COLO829 (cell line): Measurements from ENCODE around the gene APC2.

Experiments
- DNase-seq: peaks from one replicate; pipeline ENCODE4 v3.0.0; 2012; ENCODE audit warnings: low spot score

Gene APC2

GRCh38 chr19:1478934-1479707 is 29.2 kb downstream of the APC2 start, which contains the start of gene C19orf25:
TSS of gene C19orf25 (minus strand) at chr19:1479215. CDS start at chr19:1478903, 312 bp downstream.
- peak; percentile 95 for DNase-seq

GRCh38 chr19:1481224-1481892 is 31.4 kb downstream of the APC2 start:
- DNase-seq = no peak

- DNase-seq = no peak
Observed at GRCh38 chr19:1481893-1482360, 32.0 kb downstream of the APC2 start.

GRCh38 chr19:1482361-1483130 is 32.6 kb downstream of the APC2 start:
- no peak for DNase-seq

- no peak for DNase-seq
Observed at GRCh38 chr19:1483131-1483978, 33.4 kb downstream of the APC2 start.

GRCh38 chr19:1483979-1484428 is 34.1 kb downstream of the APC2 start:
- DNase-seq = no peak

- DNase-seq = no peak
Observed at GRCh38 chr19:1486720-1487575, 37.0 kb downstream of the APC2 start.

GRCh38 chr19:1487576-1488281 is 37.8 kb downstream of the APC2 start:
- no peak for DNase-seq

- DNase-seq = no peak
Observed at GRCh38 chr19:1488282-1488601, 38.3 kb downstream of the APC2 start.

GRCh38 chr19:1489463-1490310 is 39.8 kb downstream of the APC2 start:
- DNase-seq = no peak

GRCh38 chr19:1490311-1491113 is 40.6 kb downstream of the APC2 start, which contains the start of gene PCSK4:
TSS of gene PCSK4 (minus strand) at chr19:1490350. CDS start at chr19:1490346, 4 bp downstream.
- peak; percentile 99 for DNase-seq

- DNase-seq = no peak
Observed at GRCh38 chr19:1491114-1491848, 41.4 kb downstream of the APC2 start, which contains the start of gene REEP6. TSS of gene REEP6 (plus strand) at chr19:1491181. CDS start at chr19:1491270, 89 bp downstream.

GRCh38 chr19:1491849-1492170 is 41.9 kb downstream of the APC2 start:
- DNase-seq = no peak

GRCh38 chr19:1492474-1493006 is 42.6 kb downstream of the APC2 start:
- DNase-seq = no peak

- no peak for DNase-seq
Observed at GRCh38 chr19:1494115-1494815, 44.3 kb downstream of the APC2 start.

GRCh38 chr19:1495051-1495798 is 45.3 kb downstream of the APC2 start:
- no peak for DNase-seq
